HepG2 (cell line): ENCODE data around the gene ATRNL1. TPM values are rescaled to one million over a fixed set of nuclear protein-coding genes. Genes with fewer than 3 reads are reported as not detected.

Experiments used
- CERS6 ChIP-seq: sonication (generic); formaldehyde crosslinking; IDR thresholded peaks from 2 replicates; pipeline ENCODE4 v1.5.0; 2020; ENCODE audit warnings: missing genetic modification reagents
- CSRNP2 ChIP-seq: sonication (generic); formaldehyde crosslinking; conservative IDR thresholded peaks from 2 replicates; pipeline ENCODE4 v1.8.0; 2022; ENCODE audit warnings: low read depth, missing genetic modification reagents
- ETV6 ChIP-seq: sonication (generic); formaldehyde crosslinking; conservative IDR thresholded peaks from 2 replicates; pipeline ENCODE4 v1.4.0; 2020; ENCODE audit warnings: missing genetic modification reagents
- FIP1L1 ChIP-seq: fragments of 200-400 bp; formaldehyde crosslinking; IDR thresholded peaks from 2 replicates; pipeline ENCODE4 v1.6.1; 2018; ENCODE audit warnings: low read depth, mild to moderate bottlenecking, low read length, moderate library complexity, borderline replicate concordance; ENCODE audit not compliant: insufficient read depth
- HOXA5 ChIP-seq: sonication (generic); formaldehyde crosslinking; IDR thresholded peaks from 2 replicates; pipeline ENCODE4 v1.4.0; 2020; ENCODE audit warnings: missing genetic modification reagents
- MTF2 ChIP-seq: sonication (generic); formaldehyde crosslinking; IDR thresholded peaks from 2 replicates; pipeline ENCODE4 v1.5.0; 2020; ENCODE audit warnings: missing genetic modification reagents, borderline replicate concordance
- PHF8 ChIP-seq: sonication (generic); formaldehyde crosslinking; IDR thresholded peaks from 2 replicates; pipeline ENCODE4 v1.5.0; 2020; ENCODE audit warnings: missing genetic modification reagents
- PLRG1 ChIP-seq: fragments of 450-650 bp; conservative IDR thresholded peaks from 2 replicates; pipeline ENCODE4 v1.6.1; 2016
- THAP8 ChIP-seq: sonication (generic); formaldehyde crosslinking; IDR thresholded peaks from 2 replicates; pipeline ENCODE4 v1.5.1; 2020; ENCODE audit warnings: missing genetic modification reagents, mild to moderate bottlenecking, borderline replicate concordance
- U2AF1 ChIP-seq: fragments of 200-400 bp; formaldehyde crosslinking; optimal IDR thresholded peaks from 2 replicates; pipeline ENCODE3; 2017; ENCODE audit warnings: mild to moderate bottlenecking, low read depth, low read length
- ZNF446 ChIP-seq: sonication (generic); formaldehyde crosslinking; IDR thresholded peaks from 2 replicates; pipeline ENCODE4 v1.5.0; 2020; ENCODE audit warnings: mild to moderate bottlenecking, missing genetic modification reagents
- ZNF598 ChIP-seq: sonication (generic); formaldehyde crosslinking; IDR thresholded peaks from 2 replicates; pipeline ENCODE4 v1.5.1; 2020; ENCODE audit warnings: mild to moderate bottlenecking, missing genetic modification reagents, borderline replicate concordance
- polyA plus RNA-seq, 8 experiments: library from polyadenylated mRNA; depleted of rRNA in 3 of 8; stranded (reverse) in 7 of 8; unstranded in 1 of 8; fragments of >200 nt; fragmentation: Illumina TruSeq in 4 of 8; extraction: Trizol in 4 of 8; gene quantifications; 2 replicates each; pipeline versions ENCODE4 v1.2.1 to v1.2.3, GENCODE V29; 2011 to 2016; ENCODE audit warnings: low read depth in 4 of 8, missing spikeins in 1 of 8, mixed read lengths in 1 of 8; ENCODE audit not compliant: insufficient read depth in 1 of 8
- total RNA-seq, 5 experiments: library from RNA; depleted of rRNA; stranded (reverse); fragments of >200 nt; fragmentation: Illumina TruSeq; extraction: Trizol; gene quantifications; 2 replicates each; pipeline ENCODE4 v1.2.3, GENCODE V29; 2016; ENCODE audit warnings: low read depth in 1 of 5

Gene ATRNL1
- total and polyA plus RNA-seq, 2 of the 13 experiments (the other 11 are each of a cell fraction or from before 2014, with no cell fraction given), result 0.04 TPM; not detected in 1

GRCh38 chr10:115801457-115801856 lies 708.3 kb downstream of the ATRNL1 start (continued):
- no peak for TF ChIP-seq U2AF1
- no peak for TF ChIP-seq ZNF598 (CRISPR knock-in tag)
- TF ChIP-seq ETV6, result no peak
- TF ChIP-seq PLRG1, result no peak
- no peak for TF ChIP-seq FIP1L1
- TF ChIP-seq ZNF446 (CRISPR knock-in tag), result no peak
- TF ChIP-seq HOXA5, result no peak
- TF ChIP-seq MTF2 (CRISPR knock-in tag), result no peak
- TF ChIP-seq CSRNP2 (CRISPR knock-in tag), result no peak
- no peak for TF ChIP-seq CERS6
- no peak for TF ChIP-seq THAP8 (CRISPR knock-in tag)
- no peak for TF ChIP-seq PHF8 (CRISPR knock-in tag)
